Left ventricle myocardium superior (tissue), 1 donor: ENCODE measurements around the gene TP73. TPM values are rescaled to one million over a fixed set of nuclear protein-coding genes. Genes with fewer than 3 reads are reported as not detected.

Experiments
- ATAC-seq: fragments of 200-7000 bp; cut with Tn5 transposase; one replicate; pipeline ENCODE4 v1.9.1; 2020; ENCODE audit warnings: mild to moderate bottlenecking, moderate library complexity
- DNase-seq: peaks from one replicate; pipeline ENCODE4 v3.0.0-alpha.2; 2020
- intact Hi-C: fragments of 100-400 bp; cut with micrococcal nuclease; formaldehyde crosslinking; loops from one replicate; pipeline ENCODE4 v1.11.0; 2022
- total RNA-seq: library from RNA; stranded (reverse); fragmentation: NEBNext Ultra II Directional; extraction: Animal tissue kit (Norgen Biotek cat#: 25700); gene quantifications from one replicate; pipeline ENCODE4 v1.2.1, GENCODE V29; 2021
- donor health status: DM: no; HTN: yes; CAD: no; lungs with severe emphysema.

Gene TP73
- total RNA-seq, 1 donor from 2014 or later, result 0.05 TPM

DNA sequence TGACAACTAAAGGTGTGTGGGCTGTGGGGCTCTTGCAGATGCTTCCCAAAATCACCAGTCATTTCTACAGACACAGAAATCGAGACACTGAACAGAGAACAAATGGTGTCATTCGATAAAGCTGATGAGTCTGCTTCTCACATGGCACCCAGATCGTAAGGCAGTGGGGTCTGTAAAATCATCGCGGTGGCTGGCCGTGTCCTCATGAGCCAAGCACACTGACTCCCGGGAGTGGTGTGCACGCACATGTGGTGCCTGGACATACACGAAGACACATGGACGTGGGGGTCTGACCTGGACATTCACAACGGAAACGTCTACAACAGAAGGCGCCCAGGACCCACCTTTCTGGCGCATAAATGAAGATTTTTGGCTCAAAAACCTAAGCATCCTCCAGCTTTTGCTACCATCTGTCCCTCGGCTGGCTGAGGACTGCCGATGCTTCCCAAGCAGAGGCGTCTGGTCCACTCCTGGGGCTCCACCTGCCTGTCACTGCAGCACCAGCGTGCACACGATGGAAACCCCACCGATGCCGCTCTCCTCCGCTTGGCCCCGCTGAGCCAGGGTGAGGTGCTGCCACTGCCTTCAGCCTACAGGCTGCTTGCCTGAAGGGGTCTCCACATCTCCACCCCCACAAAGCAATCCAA is 127.1 kb downstream of the TP73 start:
- DNase-seq (peak; percentile 26), ATAC-seq (no peak)
- intact Hi-C loops, result no loop called here

DNA sequence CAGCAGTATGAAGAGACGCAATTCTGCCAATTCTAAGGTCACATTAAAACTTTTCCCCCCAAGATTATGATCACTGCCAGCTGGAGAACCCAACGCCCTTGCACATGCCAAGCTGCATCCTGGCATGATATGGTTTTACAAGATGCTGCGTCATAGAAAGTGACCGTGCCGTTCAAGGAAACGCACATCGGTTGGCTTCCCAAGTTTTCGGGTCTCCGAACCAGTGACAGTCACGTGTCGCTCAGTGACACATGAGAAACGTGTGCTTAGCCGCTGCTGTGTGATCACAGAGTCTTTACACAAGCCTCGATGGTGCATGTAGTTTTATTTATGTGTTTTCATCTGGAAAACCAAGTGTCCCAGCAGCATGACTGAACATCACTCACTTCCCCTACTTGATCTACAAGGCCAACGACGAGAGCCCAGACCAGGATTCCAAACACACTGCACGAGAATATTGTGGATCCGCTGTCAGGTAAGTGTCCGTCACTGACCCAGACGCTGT is 127.6 kb downstream of the TP73 start:
- DNase-seq, result peak; percentile 14
- ATAC-seq, result no peak
- intact Hi-C loops, result no loop called here

DNA sequence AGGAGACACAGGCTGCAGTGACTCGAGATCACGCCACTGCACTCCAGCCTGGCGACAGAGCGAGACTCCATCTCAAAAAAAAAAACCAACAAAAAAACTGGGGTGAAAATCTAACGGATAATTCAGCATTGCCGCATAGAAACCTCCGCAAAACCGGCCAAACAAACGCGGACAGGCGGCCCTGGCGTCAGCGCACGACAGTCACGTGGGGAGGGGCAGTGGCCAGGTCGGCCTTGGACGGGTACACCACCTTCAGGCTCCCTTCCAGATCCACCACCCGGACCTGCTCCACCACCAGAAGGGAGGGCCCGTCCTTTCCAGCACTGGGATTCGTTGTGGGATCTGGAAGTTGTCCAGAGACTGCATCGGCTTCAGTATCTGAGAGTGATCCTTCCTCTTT is 128.6 kb downstream of the TP73 start:
- no peak for ATAC-seq
- DNase-seq, result peak; percentile 12
- intact Hi-C loops, result no loop called here

DNA sequence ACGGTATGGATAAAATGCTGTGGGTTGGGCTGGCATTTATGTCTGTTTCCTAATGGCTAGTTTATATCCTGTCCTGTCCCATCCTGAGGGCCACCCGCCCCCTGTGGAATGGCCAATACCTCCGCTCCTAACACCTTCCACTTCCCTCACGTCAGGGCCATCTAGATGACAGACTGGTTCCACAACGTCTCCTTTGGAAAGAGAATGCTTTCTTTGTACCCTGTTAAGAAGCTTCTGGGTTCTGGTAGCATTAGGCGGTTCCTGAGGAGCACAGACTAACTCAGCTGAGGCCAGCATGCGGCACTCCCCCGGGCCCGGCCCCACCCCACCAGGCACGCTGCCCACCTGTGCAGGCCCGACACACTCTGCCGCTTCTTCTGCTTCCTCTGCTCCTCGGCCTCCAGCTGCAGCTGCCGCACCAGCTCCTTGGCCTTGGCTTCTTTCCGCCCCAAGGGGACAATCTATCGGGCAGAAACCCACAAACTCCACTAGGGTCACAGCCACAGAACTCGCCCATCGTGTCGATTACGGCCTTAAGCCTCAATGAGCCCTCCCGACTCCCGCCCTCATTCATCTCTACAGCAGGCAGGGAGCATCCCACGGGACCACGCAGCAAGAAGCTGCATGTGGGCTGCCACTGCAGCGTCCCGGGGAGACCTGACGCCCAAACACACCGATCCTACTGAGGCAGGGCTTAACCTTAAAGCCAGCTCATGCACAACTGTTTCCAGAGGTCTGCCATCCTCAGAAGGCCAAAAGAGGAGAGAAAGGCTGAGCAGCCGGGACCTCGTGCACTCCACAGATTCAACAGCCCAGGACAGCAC is 131.5 kb downstream of the TP73 start:
- intact Hi-C loops, result no loop called here
- no peak for ATAC-seq
- DNase-seq, result no peak

DNA sequence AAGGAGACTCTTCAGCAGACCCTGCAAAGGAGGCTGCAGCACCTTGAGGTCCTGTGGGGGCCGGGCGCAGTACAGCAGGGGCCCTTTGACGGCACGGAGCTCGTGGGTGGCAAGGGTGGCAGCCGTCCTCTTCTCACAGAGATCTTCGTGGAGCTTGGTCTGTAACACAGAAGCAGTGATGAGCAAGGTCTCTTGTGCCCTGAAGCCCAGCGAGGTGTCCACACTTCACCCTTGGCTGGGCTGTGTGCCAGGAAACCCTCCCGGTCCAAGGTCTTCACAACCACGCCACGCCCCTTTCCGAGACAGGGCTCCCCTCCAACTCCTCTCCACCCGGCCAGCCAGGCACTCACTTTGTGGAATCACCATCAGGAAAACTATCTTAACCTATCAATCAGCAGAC is 132.7 kb downstream of the TP73 start:
- DNase-seq (peak; percentile 72), ATAC-seq (peak; percentile 59)
- intact Hi-C loops, result no loop called here

DNA sequence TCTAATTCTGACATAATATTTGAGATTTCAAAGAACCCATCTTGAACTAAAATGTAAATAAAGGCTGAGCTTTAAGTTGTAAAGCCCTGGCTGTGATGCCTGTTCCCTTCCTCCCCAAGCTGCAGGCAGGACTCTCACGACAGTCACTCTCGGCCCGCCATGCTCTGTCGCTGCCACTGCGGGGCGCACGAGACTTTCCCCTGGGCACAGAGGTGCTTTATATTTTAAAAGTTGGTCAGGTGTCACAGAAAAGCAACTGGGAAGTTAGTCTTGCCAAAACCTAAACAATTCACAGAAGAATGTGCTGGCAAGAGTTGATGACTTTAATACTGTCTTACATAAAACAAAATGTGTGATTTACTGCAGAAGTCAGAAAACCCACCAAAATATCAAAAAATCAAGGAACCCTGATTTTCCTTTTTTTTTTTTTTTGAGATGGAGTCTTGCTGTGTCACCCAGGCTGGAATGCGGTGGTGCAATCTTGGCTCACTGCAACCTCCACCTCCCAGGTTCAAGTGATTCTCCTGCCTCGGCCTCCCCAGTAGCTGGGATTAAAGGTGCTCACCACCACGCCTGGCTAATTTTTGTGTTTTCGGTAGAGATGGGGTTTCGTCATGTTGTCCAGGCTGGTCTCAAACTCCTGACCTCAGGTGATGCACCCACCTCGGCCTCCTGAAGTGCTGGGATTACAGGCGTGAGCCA is 133.3 kb downstream of the TP73 start:
- DNase-seq, result no peak
- intact Hi-C loops, result no loop called here

More for the DNA sequence above, 133.3 kb downstream of the TP73 start:
- no peak for ATAC-seq

Other genes starting within 250 kb of the TP73 start
- gene ARHGEF16, start 197.9 kb upstream of the TP73 start, total RNA-seq, result 1.7 TPM
- gene MEGF6, start 41.0 kb upstream of the TP73 start, total RNA-seq, result 11.6 TPM
- gene TPRG1L, start 27.5 kb upstream of the TP73 start, total RNA-seq, result 48.6 TPM
- gene WRAP73, start 2.4 kb upstream of the TP73 start, total RNA-seq, result 12.5 TPM
- not detected for gene CCDC27, start 99.9 kb downstream of the TP73 start, total RNA-seq
- 15.3 TPM for gene SMIM1, start 120.2 kb downstream of the TP73 start, total RNA-seq
- gene LRRC47, start 144.0 kb downstream of the TP73 start, total RNA-seq, result 57.5 TPM
- 35.2 TPM for gene CEP104, start 204.7 kb downstream of the TP73 start, total RNA-seq
- 3.7 TPM for gene DFFB, start 205.0 kb downstream of the TP73 start, total RNA-seq
- 14.4 TPM for gene C1orf174, start 247.8 kb downstream of the TP73 start, total RNA-seq